ENCODE results near the gene PRKCSH.

DNA sequence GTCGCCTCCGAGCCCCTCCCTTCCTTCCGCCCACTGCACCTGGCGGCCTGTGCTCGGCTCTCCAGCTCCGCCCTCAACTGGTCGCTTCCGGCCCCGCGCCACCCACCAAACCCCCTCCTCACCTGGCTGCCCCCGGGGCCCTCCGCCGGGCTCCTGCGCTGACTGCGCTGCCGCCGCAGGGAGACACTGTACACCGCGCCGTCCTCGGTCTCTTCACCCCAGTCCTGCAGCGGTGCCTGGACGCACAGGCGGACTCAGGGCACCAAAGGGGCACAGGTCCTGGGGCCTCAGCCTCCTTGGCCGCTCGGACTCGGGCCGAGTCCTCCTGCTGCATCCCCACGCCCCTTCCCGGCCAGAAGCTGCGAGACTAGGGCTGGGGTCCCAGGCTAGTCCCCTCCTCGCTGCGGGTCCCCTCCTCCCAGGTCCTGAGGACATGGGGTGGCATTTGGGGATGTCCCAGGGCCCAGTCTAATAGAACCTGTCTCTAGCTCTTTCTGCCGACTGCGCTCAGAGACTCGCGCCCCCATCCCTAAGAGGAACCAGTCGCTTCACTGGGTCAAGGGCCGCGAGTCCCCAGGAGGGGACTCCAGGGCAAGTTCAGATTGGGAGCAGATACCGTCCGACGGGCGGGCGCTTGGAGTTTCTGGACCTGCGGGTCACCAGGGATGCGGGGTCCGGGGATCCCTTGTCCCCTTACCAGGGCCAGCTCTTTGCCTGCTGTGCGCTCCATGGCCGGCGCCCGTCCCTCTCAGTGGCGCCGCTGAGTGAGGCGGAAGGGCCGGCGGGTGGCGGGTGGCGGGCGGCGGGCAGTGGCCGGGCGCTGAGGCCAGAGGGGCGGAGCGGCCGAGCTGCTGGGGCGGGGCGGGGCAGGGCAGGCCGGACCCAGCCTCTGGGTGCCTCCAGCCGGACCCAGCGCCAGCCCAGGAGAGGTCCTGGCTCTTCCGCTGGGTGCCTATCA is 16.6 kb upstream of the PRKCSH start, which contains the start of gene RGL3:
- TF ChIP-seq ZBTB8A (tag by site-specific recombination; IDR thresholded peaks at IDR 0.05) (no peak), YY1 (tag by site-specific recombination; IDR thresholded peaks at IDR 0.05) (no peak), SCRT2 (tag by site-specific recombination; IDR thresholded peaks at IDR 0.05) (no peak), TCF7L2 (IDR thresholded peaks at IDR 0.05; ENCODE audit: borderline replicate concordance, low read depth, low read length) (no peak)
- TF ChIP-seq, protein P1, sequence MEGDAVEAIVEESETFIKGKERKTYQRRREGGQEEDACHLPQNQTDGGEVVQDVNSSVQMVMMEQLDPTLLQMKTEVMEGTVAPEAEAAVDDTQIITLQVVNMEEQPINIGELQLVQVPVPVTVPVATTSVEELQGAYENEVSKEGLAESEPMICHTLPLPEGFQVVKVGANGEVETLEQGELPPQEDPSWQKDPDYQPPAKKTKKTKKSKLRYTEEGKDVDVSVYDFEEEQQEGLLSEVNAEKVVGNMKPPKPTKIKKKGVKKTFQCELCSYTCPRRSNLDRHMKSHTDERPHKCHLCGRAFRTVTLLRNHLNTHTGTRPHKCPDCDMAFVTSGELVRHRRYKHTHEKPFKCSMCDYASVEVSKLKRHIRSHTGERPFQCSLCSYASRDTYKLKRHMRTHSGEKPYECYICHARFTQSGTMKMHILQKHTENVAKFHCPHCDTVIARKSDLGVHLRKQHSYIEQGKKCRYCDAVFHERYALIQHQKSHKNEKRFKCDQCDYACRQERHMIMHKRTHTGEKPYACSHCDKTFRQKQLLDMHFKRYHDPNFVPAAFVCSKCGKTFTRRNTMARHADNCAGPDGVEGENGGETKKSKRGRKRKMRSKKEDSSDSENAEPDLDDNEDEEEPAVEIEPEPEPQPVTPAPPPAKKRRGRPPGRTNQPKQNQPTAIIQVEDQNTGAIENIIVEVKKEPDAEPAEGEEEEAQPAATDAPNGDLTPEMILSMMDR (tag by site-specific recombination; IDR thresholded peaks at IDR 0.05), result no peak
- TF ChIP-seq, protein P2, sequence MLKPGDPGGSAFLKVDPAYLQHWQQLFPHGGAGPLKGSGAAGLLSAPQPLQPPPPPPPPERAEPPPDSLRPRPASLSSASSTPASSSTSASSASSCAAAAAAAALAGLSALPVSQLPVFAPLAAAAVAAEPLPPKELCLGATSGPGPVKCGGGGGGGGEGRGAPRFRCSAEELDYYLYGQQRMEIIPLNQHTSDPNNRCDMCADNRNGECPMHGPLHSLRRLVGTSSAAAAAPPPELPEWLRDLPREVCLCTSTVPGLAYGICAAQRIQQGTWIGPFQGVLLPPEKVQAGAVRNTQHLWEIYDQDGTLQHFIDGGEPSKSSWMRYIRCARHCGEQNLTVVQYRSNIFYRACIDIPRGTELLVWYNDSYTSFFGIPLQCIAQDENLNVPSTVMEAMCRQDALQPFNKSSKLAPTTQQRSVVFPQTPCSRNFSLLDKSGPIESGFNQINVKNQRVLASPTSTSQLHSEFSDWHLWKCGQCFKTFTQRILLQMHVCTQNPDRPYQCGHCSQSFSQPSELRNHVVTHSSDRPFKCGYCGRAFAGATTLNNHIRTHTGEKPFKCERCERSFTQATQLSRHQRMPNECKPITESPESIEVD (tag by site-specific recombination; IDR thresholded peaks at IDR 0.05), result no peak
